Pons (tissue), 1 donor: ENCODE results near the gene TRIM52.
A peak's percentile ranks its signal among the peaks of the same experiment; 100 is the strongest.

Experiments used
- DNase-seq: peaks from one replicate; pipeline ENCODE4 v3.0.0-alpha.2; 2016; ENCODE audit warnings: low spot score

TRIM52 gene

GRCh38 chr5:181258576-181258975, 2.4 kb downstream of the TRIM52 start:
- DNase-seq = no peak

- no peak for DNase-seq
Measured at GRCh38 chr5:181255836-181256578, 4.9 kb downstream of the TRIM52 start.

- no peak for DNase-seq
Measured at GRCh38 chr5:181255276-181255675, 5.7 kb downstream of the TRIM52 start.

- DNase-seq = no peak
Measured at GRCh38 chr5:181248277-181248676, 12.7 kb downstream of the TRIM52 start.

GRCh38 chr5:181246276-181247049, 14.5 kb downstream of the TRIM52 start:
- DNase-seq = peak; percentile 79

- DNase-seq = no peak
Measured at GRCh38 chr5:181245427-181246275, 15.3 kb downstream of the TRIM52 start.

GRCh38 chr5:181243564-181244343, 17.2 kb downstream of the TRIM52 start, which contains the start of gene RACK1:
RACK1 (minus strand) TSS chr5:181243906; CDS start chr5:181243800, 106 bp downstream.
- DNase-seq = peak; percentile 94

GRCh38 chr5:181243018-181243563, 17.9 kb downstream of the TRIM52 start:
- DNase-seq = peak; percentile 34

GRCh38 chr5:181242031-181242451, 18.9 kb downstream of the TRIM52 start:
- no peak for DNase-seq

GRCh38 chr5:181241393-181241975, 19.5 kb downstream of the TRIM52 start:
- DNase-seq = no peak

GRCh38 chr5:181239062-181239663, 21.8 kb downstream of the TRIM52 start:
- no peak for DNase-seq

- no peak for DNase-seq
Measured at GRCh38 chr5:181237729-181238385, 23.1 kb downstream of the TRIM52 start.

- DNase-seq = no peak
Measured at GRCh38 chr5:181236954-181237641, 23.8 kb downstream of the TRIM52 start.

GRCh38 chr5:181236471-181236870, 24.5 kb downstream of the TRIM52 start:
- no peak for DNase-seq

- no peak for DNase-seq
Measured at GRCh38 chr5:181235689-181236366, 25.1 kb downstream of the TRIM52 start.

GRCh38 chr5:181235323-181235688, 25.6 kb downstream of the TRIM52 start:
- DNase-seq = no peak

GRCh38 chr5:181234455-181235306, 26.3 kb downstream of the TRIM52 start:
- DNase-seq = no peak
